K562 (cell line): ENCODE results near the gene MGST3. TPM values are rescaled to one million over a fixed set of nuclear protein-coding genes. Genes with fewer than 3 reads are reported as not detected.

Experiments used
- ATAC-seq: fragments of 200-7000 bp; cut with Tn5 transposase; 3 replicates; pipeline ENCODE4 v1.9.1; 2020; ENCODE audit warnings: moderate library complexity
- BruUV-seq: library from RNA; stranded (reverse); fragments of 400-500 nt; replicated peaks from 2 replicates; lab custom pipeline; 2021; lab: Mats Ljungman, UMichigan
- CTCF ChIA-PET: fragments of 300-600 bp; formaldehyde crosslinking; extraction: SDS; loops from one replicate; lab custom pipeline; 2021; ENCODE audit warnings: low intra/inter-chr PET ratio; lab: Yijun Ruan, JAX
- POLR2A ChIA-PET: fragments of 300-600, 350-650 bp; sonication (Branson Sonifier 250); formaldehyde crosslinking; extraction: SDS; loops from one replicate; lab custom pipeline; 2021; ENCODE audit warnings: antibody characterized with exemption, inconsistent platforms; lab: Yijun Ruan, JAX
- DNase-seq, 4 experiments: peaks; one replicate each; pipeline versions ENCODE4 v3.0.0 to v3.0.0-alpha.2; 2011 to 2018; ENCODE audit warnings: low spot score in 3 of 4, mixed read lengths in 3 of 4; ENCODE audit errors: extremely low read depth in 1 of 4
- FAIRE-seq: peaks from 2 replicates; lab custom pipeline; 2011; peaks lifted over from hg19 to GRCh38; lab: Jason Lieb, UNC
- H2AFZ ChIP-seq: 2 replicates; pipeline ENCODE4 v1.6.0; 2011; ENCODE audit warnings: low read depth, low read length, control low read depth, inconsistent platforms
- H3K27ac ChIP-seq: fragments of 200-600 bp; 3 replicates; pipeline ENCODE4 v1.8.0; 2011; ENCODE audit warnings: low read depth, mild to moderate bottlenecking, control low read depth, inconsistent platforms, low read length, moderate library complexity, mixed read lengths; ENCODE audit errors: extremely low read depth
- H3K27me3 ChIP-seq, 2 experiments: fragments of 300-600 bp in 1 of 2; 2 replicates in 1 of 2; 3 replicates in 1 of 2; pipeline versions ENCODE4 v1.6.0 to v1.8.0; 2011; ENCODE audit warnings: inconsistent platforms in 2 of 2, low read length in 2 of 2, mild to moderate bottlenecking in 1 of 2, mixed read lengths in 1 of 2, moderate library complexity in 1 of 2; ENCODE audit not compliant: control insufficient read depth in 2 of 2, insufficient read depth in 2 of 2
- H3K36me3 ChIP-seq: fragments of 300-600 bp; 3 replicates; pipeline ENCODE4 v1.8.0; 2011; ENCODE audit warnings: mild to moderate bottlenecking, low read length, inconsistent platforms; ENCODE audit not compliant: control insufficient read depth, insufficient read depth
- H3K4me1 ChIP-seq, 2 experiments: fragments of 200-600 bp in 1 of 2; replicated peaks in 1 of 2; 2 replicates in 1 of 2; 3 replicates in 1 of 2; pipeline versions ENCODE4 v1.5.1 to v1.8.0; 2011; ENCODE audit warnings: inconsistent platforms in 2 of 2, low read length in 2 of 2, mild to moderate bottlenecking in 1 of 2, mixed read lengths in 1 of 2, moderate library complexity in 1 of 2; ENCODE audit not compliant: control insufficient read depth in 2 of 2, insufficient read depth in 2 of 2
- H3K4me2 ChIP-seq: 2 replicates; pipeline ENCODE4 v1.6.1; 2011; ENCODE audit warnings: low read length, control low read depth, inconsistent platforms, mixed read lengths; ENCODE audit not compliant: insufficient read depth
- H3K4me3 ChIP-seq: fragments of 200-600 bp; sonication (generic), shearing (Covaris generic); 2 replicates; pipeline ENCODE4 v1.5.1; 2016; ENCODE audit warnings: control low read depth, inconsistent platforms
- H3K79me2 ChIP-seq: fragments of 200-600 bp; 3 replicates; pipeline ENCODE4 v1.8.0; 2011; ENCODE audit warnings: low read length, inconsistent platforms; ENCODE audit not compliant: control insufficient read depth, insufficient read depth
- H3K9ac ChIP-seq, 2 experiments: 2 replicates each; pipeline versions ENCODE4 v1.6.0 to v1.6.1; 2011; ENCODE audit warnings: low read depth in 2 of 2, low read length in 2 of 2, control low read depth in 1 of 2, inconsistent platforms in 1 of 2, mild to moderate bottlenecking in 1 of 2, mixed read lengths in 1 of 2; ENCODE audit not compliant: insufficient read depth in 1 of 2
- H3K9me1 ChIP-seq: one replicate; pipeline ENCODE4 v1.6.0; 2011; ENCODE audit warnings: inconsistent platforms, mild to moderate bottlenecking, low read length, moderate library complexity; ENCODE audit not compliant: control insufficient read depth, insufficient read depth
- H3K9me3 ChIP-seq: replicated peaks from 2 replicates; pipeline ENCODE4 v1.5.1; 2011; ENCODE audit warnings: low read depth, low read length, inconsistent platforms; ENCODE audit not compliant: control insufficient read depth, insufficient read depth
- H4K20me1 ChIP-seq: replicated peaks from 2 replicates; pipeline ENCODE4 v1.6.1; 2011; ENCODE audit warnings: low read length, inconsistent platforms, mixed read lengths; ENCODE audit not compliant: control insufficient read depth, insufficient read depth
- BCLAF1 ChIP-seq, 2 experiments: fragments of 450-650 bp in 1 of 2; IDR thresholded peaks; 2 replicates each; pipeline ENCODE4 v1.6.1; 2011 to 2017; ENCODE audit warnings: low read depth in 2 of 2, antibody characterized with exemption in 1 of 2, borderline replicate concordance in 1 of 2, low read length in 1 of 2, mild to moderate bottlenecking in 1 of 2, mixed read lengths in 1 of 2; ENCODE audit not compliant: control insufficient read depth in 1 of 2
- HDAC2 ChIP-seq: fragments of 450-650 bp; IDR thresholded peaks from 2 replicates; pipeline ENCODE4 v1.6.1; 2016; ENCODE audit warnings: mild to moderate bottlenecking
- IRF2 ChIP-seq: sonication (generic); formaldehyde crosslinking; IDR thresholded peaks from 2 replicates; pipeline ENCODE4 v1.8.1; 2022; ENCODE audit warnings: mild to moderate bottlenecking, missing genetic modification reagents
- MYNN ChIP-seq, 2 experiments: sonication (generic); formaldehyde crosslinking in 1 of 2; IDR thresholded peaks; 2 replicates each; pipeline versions ENCODE4 v1.5.0 to v1.6.1; 2016 to 2020; ENCODE audit warnings: antibody characterized with exemption in 1 of 2, missing genetic modification reagents in 1 of 2
- SMAD2 ChIP-seq: fragments of 150-350 bp; IDR thresholded peaks from 2 replicates; pipeline ENCODE4 v1.6.1; 2014; ENCODE audit warnings: low read depth, mild to moderate bottlenecking, low read length
- SMARCE1 ChIP-seq: fragments of 450-650 bp; IDR thresholded peaks from 2 replicates; pipeline ENCODE4 v1.7.1; 2016; ENCODE audit warnings: mild to moderate bottlenecking
- SREBF1 ChIP-seq: fragments of 150-350 bp; IDR thresholded peaks from 2 replicates; pipeline ENCODE4 v1.6.1; 2014; ENCODE audit warnings: antibody characterized with exemption, low read depth, low read length, borderline replicate concordance
- XRCC5 ChIP-seq: fragments of 200-400 bp; formaldehyde crosslinking; IDR thresholded peaks from 2 replicates; pipeline ENCODE4 v1.6.1; 2017; ENCODE audit warnings: low read depth, mild to moderate bottlenecking, low read length
- ZNF717 ChIP-seq: fragments of 250-450 bp; sonication (Bioruptor Pico); IDR thresholded peaks from 2 replicates; pipeline ENCODE4 v1.5.0; 2021
- ZNF79 ChIP-seq: fragments of 250-450 bp; sonication (Bioruptor Pico); IDR thresholded peaks from 2 replicates; pipeline ENCODE4 v1.4.0; 2020; ENCODE audit warnings: low read depth, mild to moderate bottlenecking, moderate library complexity
- WGBS: fragments of 100-300 bp; shearing (Covaris generic); methylation state at CpG from one replicate; pipeline ENCODE4 v1.1.6; 2016; ENCODE audit warnings: low coverage, mixed read lengths; ENCODE audit not compliant: insufficient coverage; ENCODE audit errors: missing lambda C conversion rate; 5-methylcytosine and 5-hydroxymethylcytosine counted together
- in situ Hi-C: fragments of 300-500 bp; cut with MboI; formaldehyde crosslinking; loops from 4 replicates; pipeline ENCODE4 v1.15.0; 2018; ENCODE audit warnings: inconsistent platforms, mixed read lengths
- intact Hi-C: fragments of 100-400 bp; cut with micrococcal nuclease; formaldehyde crosslinking; loops from 2 replicates; pipeline ENCODE4 v1.14.2; 2022
- polyA plus RNA-seq, 8 experiments: library from polyadenylated mRNA; depleted of rRNA in 4 of 8; stranded (reverse) in 5 of 8; unstranded in 3 of 8; fragments of >200 nt; fragmentation: Nextera tagmentation in 2 of 8; fragmentation: Illumina TruSeq in 1 of 8; extraction: Ambion mirVana in 2 of 8; extraction: Trizol in 1 of 8; gene quantifications; 2 replicates each; pipeline versions ENCODE4 v1.2.1 to v1.2.3, GENCODE V29; 2011 to 2014; ENCODE audit warnings: inconsistent platforms in 1 of 8, missing spikeins in 1 of 8
- total RNA-seq, 7 experiments: library from RNA; depleted of rRNA in 6 of 7; stranded (reverse); fragments of >200 nt in 6 of 7; fragmentation: Illumina TruSeq in 2 of 7; extraction: Trizol in 2 of 7; gene quantifications; 2 replicates each; pipeline versions ENCODE4 v1.2.1 to v1.2.3, GENCODE V29; 2011 to 2021; ENCODE audit warnings: low replicate concordance in 1 of 7

The MGST3 gene
- total and polyA plus RNA-seq, 9 of the 15 experiments (the other 6 are each of a cell fraction or from before 2014, with no cell fraction given), result 70.7 to 287 (median 105) TPM

GRCh38 chr1:165603810-165604209 lies 27.2 kb upstream of the MGST3 start:
- Histone ChIP-seq H3K9me1 (no peaks in the 10 kb centered on the region), H2AFZ (no peak overlapping the region), H3K9ac (no peak overlapping the region), H4K20me1 (no peaks in the 10 kb centered on the region), H3K9me3 (no peaks in the 10 kb centered on the region), H3K4me3 (no peak overlapping the region), H3K4me2 (no peak overlapping the region), H3K27me3 (no peaks in the 10 kb centered on the region; a peak in 1 of 5 replicates), H3K27ac (no peak overlapping the region), H3K79me2 (no peaks in the 10 kb centered on the region), H3K36me3 (no peaks in the 10 kb centered on the region), H3K4me1 (peaks cover 0 to 3% of the 10 kb centered on the region in 2 experiments; a peak in 2 of 5 replicates)
- ChIA-PET CTCF (interaction anchor here (3.6 kb wide), 1 partner anchor 310 kb away, joined by 34 read pairs; no protein-coding TSS in a partner anchor), POLR2A (no interaction called here)
- intact Hi-C loops (loop anchor here (5.0 kb wide), 2 partner anchors 93 to 163 kb away; partner anchors contain the start of genes ALDH9A1 and TMCO1), in situ Hi-C loops (loop anchor here (5.0 kb wide), 1 partner anchor 313 kb away; no protein-coding TSS in a partner anchor)
- no peak for DNase-seq
- no peak for TF ChIP-seq XRCC5
- no peak for TF ChIP-seq SMARCE1
- no peak for TF ChIP-seq HDAC2
- TF ChIP-seq SREBF1, result no peak
- TF ChIP-seq ZNF79, result no peak
- no peak for TF ChIP-seq MYNN (IDR thresholded peaks at IDR 0.05)
- TF ChIP-seq MYNN (CRISPR knock-in tag; IDR thresholded peaks at IDR 0.05), result no peak
- no peak for TF ChIP-seq IRF2
- TF ChIP-seq ZNF717, result no peak
- TF ChIP-seq BCLAF1 (IDR thresholded peaks at IDR 0.05; ENCODE audit: borderline replicate concordance in 1 of 2, control insufficient read depth in 1 of 2, low read depth in 2 of 2, low read length in 1 of 2), result no peak
- no peak for TF ChIP-seq SMAD2
- no TSS peak for BruUV-seq
- ATAC-seq, result no peak
- 5% methylated on average over 2 of the region's 2 CpGs for WGBS
- FAIRE-seq, result no peak
